Ascending aorta (tissue), 2 donors: ENCODE measurements around the gene KIAA0040. TPM values are rescaled to one million over a fixed set of nuclear protein-coding genes. Genes with fewer than 3 reads are reported as not detected.
"Not testable (repeated sequence)": the region's sequence is repeated elsewhere in the genome, so short reads cannot be mapped to it uniquely, and the experiment has no call there.

Source experiments
- DNase-seq, 2 donors: peaks; one replicate each; pipeline ENCODE4 v3.0.0-alpha.2; 2019; ENCODE audit warnings: low spot score in 2 of 2
- H3K27ac ChIP-seq, 2 donors: fragments of 200-600 bp; sonication (generic); one replicate each; pipeline ENCODE4 v1.5.1; 2016 to 2017; ENCODE audit warnings: mild to moderate bottlenecking in 1 of 2
- H3K27me3 ChIP-seq: fragments of 200-600 bp; sonication (generic); one replicate; pipeline ENCODE4 v1.5.1; 2017
- H3K36me3 ChIP-seq, 2 donors: fragments of 200-600 bp; sonication (generic); one replicate each; pipeline ENCODE4 v1.5.1; 2016
- H3K4me1 ChIP-seq, 2 donors: fragments of 200-600 bp; sonication (generic); one replicate each; pipeline ENCODE4 v1.5.1; 2016 to 2017; ENCODE audit warnings: mild to moderate bottlenecking in 1 of 2
- H3K4me3 ChIP-seq, 2 donors: fragments of 200-600 bp; sonication (generic); one replicate each; pipeline ENCODE4 v1.5.1; 2016 to 2017; ENCODE audit warnings: mild to moderate bottlenecking in 1 of 2
- H3K9me3 ChIP-seq, 2 donors: fragments of 200-600 bp; sonication (generic); one replicate each; pipeline ENCODE4 v1.5.1; 2016
- CTCF ChIP-seq, 3 experiments: fragments of 200-600 bp in 2 of 3; fragments of 450-650 bp in 1 of 3; sonication (generic) in 2 of 3; IDR thresholded peaks; one replicate each; pipeline ENCODE4 v1.5.1; 2016 to 2019; ENCODE audit warnings: antibody characterized with exemption in 3 of 3, mild to moderate bottlenecking in 1 of 3, moderate library complexity in 1 of 3
- intact Hi-C: fragments of 100-400 bp; cut with DNase I; formaldehyde crosslinking; loops from one replicate; pipeline ENCODE4 v1.15.1; 2023
- total RNA-seq: library from RNA; depleted of rRNA; stranded (reverse); fragments of >200 nt; gene quantifications from one replicate; pipeline ENCODE4 v1.1.0, GENCODE V29; 2016

KIAA0040 gene
- total RNA-seq, 1 donor from 2014 or later: 36.7 TPM

- H3K4me3 ChIP-seq: no peak overlapping the region
- H3K9me3 ChIP-seq: peaks cover 0 to 12% of the 10 kb centered on the region in 2 donors
- no peaks in the 10 kb centered on the region for H3K27me3 ChIP-seq
- no peak for TF ChIP-seq CTCF (IDR thresholded peaks at IDR 0.05)
- H3K36me3 ChIP-seq: no peaks in the 10 kb centered on the region
- no peak for DNase-seq
- H3K27ac ChIP-seq: no peak overlapping the region
- no peaks in the 10 kb centered on the region for H3K4me1 ChIP-seq
- intact Hi-C loops: no loop called here
These were observed 75.7 kb downstream of the KIAA0040 start for GRCh38 chr1:175116903-175117302.

- no peak for TF ChIP-seq CTCF (IDR thresholded peaks at IDR 0.05)
- intact Hi-C loops: no loop called here
- Histone ChIP-seq H3K9me3 (peaks cover 0 to 12% of the 10 kb centered on the region in 2 donors), H3K27me3 (no peaks in the 10 kb centered on the region), H3K4me1 (no peaks in the 10 kb centered on the region), H3K27ac (no peak overlapping the region), H3K4me3 (no peak overlapping the region), H3K36me3 (no peaks in the 10 kb centered on the region)
- no peak for DNase-seq
These were observed 76.3 kb downstream of the KIAA0040 start for GRCh38 chr1:175116210-175116798.

GRCh38 chr1:175114996-175115395 is 77.6 kb downstream of the KIAA0040 start:
- no peaks in the 10 kb centered on the region for H3K27me3 ChIP-seq
- peaks cover 0 to 12% of the 10 kb centered on the region in 2 donors for H3K9me3 ChIP-seq
- intact Hi-C loops: no loop called here
- no peaks in the 10 kb centered on the region for H3K36me3 ChIP-seq
- H3K4me3 ChIP-seq: no peak overlapping the region
- H3K4me1 ChIP-seq: no peaks in the 10 kb centered on the region
- H3K27ac ChIP-seq: no peak overlapping the region
- DNase-seq: no peak
- no peak for TF ChIP-seq CTCF (IDR thresholded peaks at IDR 0.05)

GRCh38 chr1:175108331-175108820 is 84.2 kb downstream of the KIAA0040 start:
- intact Hi-C loops, H3K4me3 ChIP-seq, H3K9me3 ChIP-seq, H3K4me1 ChIP-seq, H3K36me3 ChIP-seq, DNase-seq, H3K27me3 ChIP-seq, H3K27ac ChIP-seq: not testable (repeated sequence)

Other genes starting within 250 kb of the KIAA0040 start
- gene CACYBP, start 192.8 kb downstream of the KIAA0040 start, total RNA-seq: 77.4 TPM
- 8.2 TPM for gene MRPS14, start 169.4 kb downstream of the KIAA0040 start, total RNA-seq
- 0.11 TPM for gene TNN, start 124.9 kb downstream of the KIAA0040 start, total RNA-seq